GM21723 (cell line): ENCODE measurements around the gene SPATA31A3.
"Not testable (repeated sequence)": the region's sequence is repeated elsewhere in the genome, so short reads cannot be mapped to it uniquely, and the experiment has no call there.

Experiments
- ATAC-seq: cut with Tn5 transposase; IDR thresholded peaks from one replicate; pipeline ENCODE4 v1.9.1; 2021; ENCODE audit warnings: mild to moderate bottlenecking, moderate library complexity; ENCODE audit not compliant: unreplicated experiment

SPATA31A3 gene

DNA sequence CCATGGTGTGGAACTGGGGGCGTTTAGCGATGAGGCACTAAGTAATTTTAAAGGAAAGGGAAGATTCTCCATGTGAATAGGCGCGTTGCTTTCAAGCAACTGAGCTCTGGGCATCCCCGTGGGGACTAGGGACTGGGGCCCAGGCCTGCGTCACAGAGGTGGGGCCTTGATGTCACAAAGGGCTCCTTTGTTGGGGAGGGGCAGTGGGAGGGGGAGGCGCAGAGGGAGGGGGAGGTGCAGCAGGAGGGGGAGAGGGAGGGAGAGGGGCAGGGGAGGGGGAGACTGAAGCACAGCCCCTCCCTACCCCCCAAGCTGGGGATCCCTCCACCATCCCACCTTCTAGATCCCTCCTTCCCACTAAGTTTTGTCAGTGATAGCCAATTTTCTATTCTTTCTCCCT is at the start of gene SPATA31A3:
TSS of gene SPATA31A3 (minus strand) at position 101 of the 400 bp plus-strand sequence. CDS start at position 72, 29 bp downstream.
- not testable (repeated sequence) for ATAC-seq

DNA sequence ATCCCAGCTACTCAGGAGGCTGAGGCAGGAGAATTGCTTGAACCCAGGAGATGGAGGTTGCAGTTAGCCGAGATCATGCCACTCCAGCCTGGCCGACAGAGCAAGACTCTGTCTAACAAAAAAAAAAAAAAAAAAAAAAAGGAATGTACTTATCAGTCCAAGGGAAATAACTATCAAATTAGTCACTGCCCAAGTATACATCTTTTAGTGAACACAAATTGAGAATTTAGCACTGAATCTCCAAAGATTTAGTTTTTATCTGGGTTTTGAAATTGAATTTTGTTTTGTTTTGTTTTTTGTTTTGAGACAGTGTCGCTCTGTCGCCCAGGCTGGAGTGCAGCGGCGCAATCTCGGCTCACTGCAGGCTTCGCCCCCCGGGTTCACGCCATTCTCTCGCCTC is 39.8 kb downstream of the SPATA31A3 start:
- not testable (repeated sequence) for ATAC-seq

DNA sequence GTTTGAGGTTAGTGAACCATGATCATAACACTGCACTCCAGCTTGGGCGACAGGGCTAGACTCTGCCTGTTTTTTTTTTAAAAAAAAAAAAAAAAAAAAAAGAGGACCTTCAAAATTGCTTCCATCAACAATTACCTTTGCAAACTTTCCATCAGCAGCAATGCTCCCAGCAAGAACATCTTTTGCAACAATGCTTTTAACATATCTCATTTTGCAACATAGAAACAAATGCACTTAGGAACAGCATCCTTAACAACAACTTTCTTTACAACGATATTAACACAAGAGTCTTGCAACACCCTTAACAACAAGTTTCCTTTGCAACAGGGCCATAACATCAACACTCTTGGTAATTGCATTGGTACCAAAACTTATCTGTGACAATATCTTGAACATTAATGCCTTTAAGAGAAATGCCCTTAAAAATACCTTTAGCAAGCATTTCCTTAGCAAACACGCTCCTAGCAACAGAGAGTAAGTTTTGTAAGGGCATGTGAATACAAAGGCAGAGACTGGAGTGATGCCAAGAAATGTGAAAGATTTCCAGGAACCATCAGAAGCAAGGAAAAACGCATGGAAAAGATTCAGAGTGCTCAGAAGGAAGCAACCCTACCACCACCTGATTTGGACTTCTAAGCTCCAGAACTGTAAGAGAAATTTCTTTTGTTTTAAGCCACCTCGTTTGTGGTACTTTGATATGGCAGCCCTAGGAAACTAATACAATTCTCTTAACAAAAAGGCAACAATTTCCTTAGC is 49.8 kb downstream of the SPATA31A3 start:
- ATAC-seq: not testable (repeated sequence)

- not testable (repeated sequence) for ATAC-seq
Measured at GRCh38 chr9:66939878-66940830, 52.2 kb downstream of the SPATA31A3 start.

GRCh38 chr9:66938322-66938721 is 54.0 kb downstream of the SPATA31A3 start:
- ATAC-seq: not testable (repeated sequence)

- not testable (repeated sequence) for ATAC-seq
Measured at GRCh38 chr9:66937662-66938061, 54.7 kb downstream of the SPATA31A3 start.
